HG03442 (cell line): Measurements from ENCODE around the gene ESRRA.

ENCODE experiments used
- ATAC-seq: cut with Tn5 transposase; IDR thresholded peaks from one replicate; pipeline ENCODE4 v1.9.1; 2021; ENCODE audit warnings: mild to moderate bottlenecking, moderate library complexity; ENCODE audit not compliant: unreplicated experiment

The ESRRA gene

GRCh38 chr11:64347193-64347867 is 42.0 kb downstream of the ESRRA start:
- no peak for ATAC-seq

DNA sequence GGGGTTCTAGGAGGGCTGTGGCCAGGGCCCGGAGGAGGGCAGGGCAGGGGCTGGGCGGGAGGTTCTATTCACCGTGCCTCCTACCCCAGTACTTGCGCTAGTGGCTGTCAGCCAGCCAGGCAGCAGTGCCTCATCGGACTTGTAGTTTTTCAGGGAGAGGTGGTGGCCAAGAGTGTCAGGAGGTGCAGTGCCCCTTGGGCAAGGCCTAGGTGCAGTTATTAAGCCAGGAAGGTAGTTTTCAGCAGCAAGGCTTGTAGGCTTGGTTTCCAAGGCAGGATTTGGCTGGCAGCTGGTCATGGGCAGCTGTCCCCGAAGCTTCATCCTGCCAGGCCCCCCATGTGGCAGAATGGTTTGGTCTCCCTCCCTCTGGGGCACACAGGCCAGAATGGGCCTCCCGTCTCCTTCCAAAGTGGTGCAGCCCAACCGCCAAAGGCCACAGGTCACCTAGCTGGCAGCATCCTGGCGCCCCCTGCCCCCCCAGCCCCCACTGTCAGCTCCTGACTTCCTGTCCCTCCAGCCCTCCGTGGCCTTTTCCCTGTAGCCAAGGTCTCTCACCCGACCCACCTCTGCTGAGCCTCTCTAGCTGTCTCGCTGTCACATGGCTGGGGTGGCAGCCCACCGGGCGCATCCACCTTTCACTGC is 43.2 kb downstream of the ESRRA start:
- ATAC-seq = no peak

GRCh38 chr11:64349025-64349387 is 43.7 kb downstream of the ESRRA start:
- ATAC-seq = no peak

DNA sequence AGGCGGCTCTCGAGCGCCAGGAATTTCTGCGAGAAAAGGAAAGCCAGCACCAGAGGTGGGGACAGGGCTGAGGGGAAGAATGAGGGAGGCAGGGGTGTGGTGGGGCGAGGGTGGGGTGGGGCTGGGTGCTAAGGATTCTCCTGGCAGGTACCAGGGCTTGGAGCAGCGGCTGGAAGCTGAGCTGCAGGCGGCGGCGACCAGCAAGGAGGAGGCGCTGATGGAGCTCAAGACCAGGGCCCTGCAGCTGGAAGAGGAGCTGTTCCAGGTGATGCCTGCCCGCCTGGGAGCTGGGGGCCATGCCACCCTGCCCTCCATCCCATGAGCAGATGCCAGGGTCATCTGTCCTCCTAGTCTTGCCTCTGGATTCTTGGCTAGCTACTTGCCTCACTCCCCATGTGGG is 44.1 kb downstream of the ESRRA start:
- no peak for ATAC-seq

- no peak for ATAC-seq
Measured at GRCh38 chr11:64351136-64351631, 45.9 kb downstream of the ESRRA start.

DNA sequence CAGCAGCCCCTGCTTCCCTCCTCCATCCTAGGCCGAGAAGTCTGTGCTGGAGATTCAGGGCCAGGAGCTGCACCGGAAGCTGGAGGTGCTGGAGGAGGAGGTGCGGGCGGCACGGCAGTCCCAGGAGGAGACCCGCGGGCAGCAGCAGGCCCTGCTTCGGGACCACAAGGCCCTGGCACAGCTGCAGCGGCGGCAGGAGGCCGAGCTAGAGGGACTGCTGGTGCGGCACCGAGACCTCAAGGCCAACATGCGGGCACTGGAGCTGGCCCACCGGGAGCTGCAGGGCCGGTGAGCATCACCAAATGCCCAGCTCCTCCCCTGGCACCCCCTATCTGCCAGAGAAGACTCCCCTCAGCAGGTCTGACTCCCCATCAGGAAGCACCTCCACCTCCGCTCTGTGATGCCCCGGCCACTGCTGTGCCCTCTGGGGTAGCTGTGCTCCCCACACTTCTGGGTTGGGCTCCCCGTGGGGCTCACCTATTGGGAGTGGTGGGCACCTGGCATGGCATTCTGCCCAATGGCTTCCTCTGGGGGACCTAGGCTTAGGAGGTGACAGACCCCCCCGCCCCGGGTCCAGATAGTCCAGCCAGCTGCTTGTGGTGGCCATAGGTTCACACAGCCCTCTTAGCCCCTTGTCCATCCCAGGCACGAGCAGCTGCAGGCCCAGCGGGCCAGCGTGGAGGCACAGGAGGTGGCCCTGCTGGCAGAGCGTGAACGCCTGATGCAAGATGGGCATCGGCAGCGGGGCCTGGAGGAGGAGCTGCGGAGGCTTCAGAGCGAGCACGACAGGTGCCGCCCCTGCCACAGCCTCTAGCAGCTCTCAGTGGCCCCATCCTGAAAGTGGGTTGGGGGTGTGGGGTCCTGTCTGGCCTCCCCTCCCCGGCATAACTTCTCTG is 47.0 kb downstream of the ESRRA start:
- ATAC-seq = no peak

- ATAC-seq = no peak
Measured at GRCh38 chr11:64352995-64353714, 47.8 kb downstream of the ESRRA start.

- no peak for ATAC-seq
Measured at GRCh38 chr11:64353715-64354506, 48.6 kb downstream of the ESRRA start.

DNA sequence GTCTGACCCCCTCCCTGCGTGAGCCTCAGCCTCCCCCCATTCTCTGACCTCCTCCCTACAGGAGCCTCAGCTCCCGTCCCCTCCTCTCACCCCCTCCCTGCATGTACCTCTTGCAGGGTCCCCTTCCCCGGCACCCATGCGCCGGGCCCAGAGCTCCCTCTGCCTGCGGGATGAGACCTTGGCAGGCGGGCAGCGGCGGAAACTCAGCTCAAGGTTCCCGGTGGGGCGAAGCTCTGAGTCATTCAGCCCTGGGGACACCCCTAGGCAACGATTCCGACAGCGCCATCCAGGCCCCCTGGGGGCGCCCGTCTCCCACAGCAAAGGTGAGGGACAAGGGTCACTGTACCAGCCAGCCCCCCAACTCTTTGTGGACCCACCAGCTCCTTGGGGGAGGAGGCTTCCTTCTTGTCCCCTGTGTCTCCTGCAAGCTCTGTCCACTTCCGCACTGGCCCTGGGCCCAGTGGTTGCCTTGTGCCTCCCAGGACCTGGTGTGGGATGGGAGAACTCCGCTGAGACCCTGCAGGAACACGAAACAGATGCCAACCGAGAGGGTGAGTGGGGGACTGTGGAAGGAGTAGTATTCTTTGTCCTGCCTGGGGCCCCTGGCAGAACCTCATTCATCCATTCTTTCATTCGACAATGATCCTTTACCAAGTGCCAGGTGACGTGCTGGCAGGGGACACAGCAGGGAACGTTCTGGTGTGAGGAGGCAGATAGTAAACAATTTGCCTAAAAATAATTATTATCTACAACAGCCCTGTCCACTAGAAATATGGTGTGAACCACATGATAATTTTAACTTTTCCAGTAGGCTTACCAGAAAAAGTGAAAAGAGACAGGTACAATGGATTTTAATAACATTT is 50.0 kb downstream of the ESRRA start:
- no peak for ATAC-seq

DNA sequence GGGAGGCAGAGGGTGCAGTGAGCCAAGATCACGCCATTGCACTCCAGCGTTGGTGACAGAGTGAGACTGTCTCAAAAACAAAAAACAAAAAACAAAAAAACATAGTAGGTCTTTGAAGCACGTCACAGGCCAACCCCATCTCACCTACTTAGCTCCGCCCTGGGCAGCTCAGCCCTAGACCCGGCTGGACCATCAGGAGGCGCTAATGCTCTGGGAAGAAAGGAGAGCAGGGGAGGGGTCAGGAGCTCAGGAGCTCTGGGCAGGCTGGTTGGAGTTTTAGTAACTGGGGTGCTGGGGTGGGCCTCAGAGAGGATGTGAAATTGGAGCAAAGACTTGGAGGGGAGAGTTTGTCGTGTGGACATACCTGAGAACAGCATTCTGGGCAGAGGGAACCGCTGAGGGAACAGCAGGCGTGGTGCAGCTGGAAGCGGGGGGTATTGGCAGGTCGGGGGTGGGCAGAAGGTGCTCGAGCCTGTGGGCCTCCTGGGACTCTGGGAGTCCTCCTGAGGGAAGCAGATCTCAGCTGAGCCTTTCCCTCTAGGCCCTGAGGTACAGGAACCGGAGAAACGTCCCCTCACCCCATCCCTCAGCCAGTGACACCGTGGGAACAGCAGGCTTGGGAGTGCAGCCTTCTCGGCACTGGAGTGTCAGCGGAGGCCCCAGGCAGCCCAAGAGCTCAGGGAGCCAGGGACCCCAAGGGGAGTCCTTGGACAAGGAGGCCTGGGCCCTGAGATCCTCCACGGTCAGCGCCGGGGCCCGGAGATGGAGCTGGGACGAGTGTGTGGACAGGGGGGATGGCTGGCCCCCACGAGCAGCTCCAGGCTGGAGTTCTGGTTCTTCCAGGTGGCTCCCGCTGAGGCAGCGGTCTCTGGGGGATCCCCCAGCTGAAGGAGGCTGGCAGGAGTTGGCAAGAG is 51.4 kb downstream of the ESRRA start:
- no peak for ATAC-seq

- ATAC-seq = no peak
Measured at GRCh38 chr11:64357446-64357845, 52.1 kb downstream of the ESRRA start.

DNA sequence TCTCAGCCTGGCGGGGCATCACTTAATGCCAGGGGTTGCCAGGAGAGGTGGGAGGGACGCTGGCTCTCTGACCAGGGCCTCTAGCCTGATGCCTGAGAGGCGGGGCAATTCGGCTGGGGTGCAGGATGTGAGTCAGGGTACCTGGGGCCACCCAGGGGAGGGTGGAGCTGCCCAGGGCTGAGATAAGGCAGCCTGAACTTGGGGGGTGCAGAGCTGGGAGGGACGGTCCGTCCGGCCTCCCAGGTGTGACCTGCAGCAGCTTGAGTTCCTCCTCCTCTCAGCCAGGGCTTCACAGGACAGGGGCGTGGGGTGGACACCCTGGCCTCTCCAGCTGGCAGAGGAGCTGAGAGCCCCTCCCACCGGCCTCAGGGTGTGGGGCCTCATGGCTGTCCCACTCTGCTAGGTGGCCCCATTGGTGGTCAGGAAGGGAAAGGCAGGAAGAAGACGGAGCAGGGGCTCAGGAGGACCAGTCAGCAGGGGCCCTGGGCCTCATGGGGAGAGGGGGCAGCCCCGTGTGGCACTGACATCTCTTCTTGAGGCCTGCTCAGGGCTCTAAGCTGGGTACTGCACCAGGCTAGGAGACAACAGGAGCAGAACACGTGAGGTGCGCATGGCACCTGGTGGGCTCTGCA is 52.7 kb downstream of the ESRRA start:
- ATAC-seq = no peak

DNA sequence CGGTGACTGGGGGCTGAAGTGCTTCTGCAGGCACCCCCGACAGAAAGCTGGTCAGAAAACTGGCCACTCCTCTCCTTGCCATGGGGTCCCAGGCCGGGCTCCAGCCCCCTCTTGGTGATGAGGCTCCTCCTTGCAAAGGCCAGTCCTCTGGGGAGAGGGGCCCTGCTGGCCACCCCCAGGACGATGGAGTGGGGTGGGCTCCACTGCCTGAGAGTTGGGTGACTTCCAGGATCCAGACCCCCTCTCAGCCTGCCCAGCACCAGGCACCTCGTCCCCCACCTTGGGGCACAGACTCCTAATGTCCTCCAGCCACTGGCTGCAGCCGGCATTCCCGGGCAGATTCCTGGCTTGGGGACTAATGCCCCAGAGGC is 53.2 kb downstream of the ESRRA start:
- no peak for ATAC-seq

- peak; percentile 51 for ATAC-seq
Measured at GRCh38 chr11:64358907-64359711, 53.8 kb downstream of the ESRRA start, which contains the start of gene RPS6KA4. Gene RPS6KA4 (plus strand): TSS chr11:64359162. CDS start chr11:64359236, 74 bp downstream.

DNA sequence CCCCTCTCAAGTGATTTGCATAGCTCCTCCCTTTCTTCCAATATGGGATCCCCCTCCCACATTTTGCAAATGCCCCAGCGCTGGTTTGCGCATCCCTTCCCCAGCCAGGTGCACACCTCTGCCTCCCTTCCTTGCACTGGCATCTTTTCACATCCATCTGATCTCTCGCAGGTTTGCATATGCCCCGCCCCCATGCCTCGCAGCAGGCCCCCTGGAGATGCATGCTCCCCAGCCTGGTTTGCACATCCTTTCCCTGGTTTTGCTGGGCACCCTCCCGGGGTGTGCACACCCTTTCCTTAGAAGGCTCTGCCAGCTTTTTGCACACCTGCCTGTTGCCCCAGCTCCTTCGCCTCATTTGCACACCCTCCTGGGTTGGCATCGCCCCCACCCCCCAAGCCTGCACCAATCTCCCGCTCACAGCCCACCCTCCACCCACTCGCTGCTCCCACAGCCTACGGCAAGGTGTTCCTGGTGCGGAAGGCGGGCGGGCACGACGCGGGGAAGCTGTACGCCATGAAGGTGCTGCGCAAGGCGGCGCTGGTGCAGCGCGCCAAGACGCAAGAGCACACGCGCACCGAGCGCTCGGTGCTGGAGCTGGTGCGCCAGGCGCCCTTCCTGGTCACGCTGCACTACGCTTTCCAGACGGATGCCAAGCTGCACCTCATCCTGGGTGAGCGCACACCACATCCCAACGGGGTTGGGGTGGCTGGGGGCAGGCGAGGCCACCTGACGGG is 54.6 kb downstream of the ESRRA start:
- ATAC-seq = no peak

DNA sequence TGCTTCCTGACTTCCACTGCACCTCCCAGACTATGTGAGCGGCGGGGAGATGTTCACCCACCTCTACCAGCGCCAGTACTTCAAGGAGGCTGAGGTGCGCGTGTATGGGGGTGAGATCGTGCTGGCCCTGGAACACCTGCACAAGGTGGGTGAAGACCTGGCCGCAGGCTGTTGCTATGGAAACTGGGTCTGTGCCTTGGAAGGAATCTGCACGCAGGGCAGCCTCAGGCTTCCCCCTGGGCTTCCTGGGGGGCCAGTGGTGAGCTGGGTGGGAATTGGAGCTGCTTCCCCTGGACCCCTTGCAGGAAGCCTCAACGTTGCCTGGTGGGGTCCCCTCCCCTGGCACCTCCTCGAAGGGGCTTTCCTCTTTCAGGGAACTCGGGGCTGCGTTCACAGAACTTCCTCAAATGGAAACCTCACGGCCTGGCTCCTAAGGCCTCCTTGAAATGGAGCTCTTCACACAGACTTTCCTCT is 55.2 kb downstream of the ESRRA start:
- no peak for ATAC-seq
